ENCODE results near the gene RPP40.

GRCh38 chr6:4972438-4972837, 31.4 kb downstream of the RPP40 start:
- TF ChIP-seq ZNF529 (tag by site-specific recombination; IDR thresholded peaks at IDR 0.05; ENCODE audit: insufficient replicate concordance) (no peak), REST (tag by site-specific recombination; IDR thresholded peaks at IDR 0.05) (no peak), ZEB2 (tag by site-specific recombination; IDR thresholded peaks at IDR 0.05) (no peak), ZBTB10 (tag by site-specific recombination; IDR thresholded peaks at IDR 0.05) (no peak), KLF16 (tag by site-specific recombination; IDR thresholded peaks at IDR 0.05) (no peak), CTCF (tag by site-specific recombination; IDR thresholded peaks at IDR 0.05) (no peak), ZNF350 (tag by site-specific recombination; IDR thresholded peaks at IDR 0.05) (no peak), ZNF596 (tag by site-specific recombination; IDR thresholded peaks at IDR 0.05) (no peak), YY2 (tag by site-specific recombination; IDR thresholded peaks at IDR 0.05) (no peak), PRDM10 (tag by site-specific recombination; IDR thresholded peaks at IDR 0.05) (no peak), ZBTB20 (tag by site-specific recombination; IDR thresholded peaks at IDR 0.05) (no peak), ZBTB49 (tag by site-specific recombination; IDR thresholded peaks at IDR 0.05; ENCODE audit: low read depth) (no peak)
